Choroid plexus epithelial cell (primary cell): ENCODE data around the gene ARID2.

Source experiments
- DNase-seq: peaks from one replicate; pipeline ENCODE4 v3.0.0-alpha.2; 2010; ENCODE audit warnings: low read depth
- H3K4me3 ChIP-seq: 2 replicates; pipeline ENCODE4 v1.5.1; 2011; ENCODE audit warnings: low read depth, mild to moderate bottlenecking, control low read depth, low read length, moderate library complexity
- CTCF ChIP-seq: conservative IDR thresholded peaks from 2 replicates; pipeline ENCODE4 v1.5.1; 2011; ENCODE audit warnings: low read depth, mild to moderate bottlenecking, control low read depth, inconsistent platforms, low read length, moderate library complexity

ARID2 gene

GRCh38 chr12:45912774-45913173 is 183.3 kb downstream of the ARID2 start:
- DNase-seq, result no peak
- H3K4me3 ChIP-seq, result no peak overlapping the region
- no peak for TF ChIP-seq CTCF

- H3K4me3 ChIP-seq, result no peak overlapping the region
- DNase-seq, result no peak
- no peak for TF ChIP-seq CTCF
These were observed 184.1 kb downstream of the ARID2 start for GRCh38 chr12:45913631-45914030.

- no peak overlapping the region for H3K4me3 ChIP-seq
- TF ChIP-seq CTCF, result no peak
- DNase-seq, result peak; percentile 77
These were observed 184.6 kb downstream of the ARID2 start for GRCh38 chr12:45914090-45914489.

GRCh38 chr12:45915405-45915804 is 185.9 kb downstream of the ARID2 start:
- DNase-seq, result no peak
- TF ChIP-seq CTCF, result no peak
- H3K4me3 ChIP-seq, result no peak overlapping the region

GRCh38 chr12:45918818-45919217 is 189.3 kb downstream of the ARID2 start:
- H3K4me3 ChIP-seq, result no peak overlapping the region
- DNase-seq, result no peak
- no peak for TF ChIP-seq CTCF

- TF ChIP-seq CTCF, result no peak
- H3K4me3 ChIP-seq, result no peak overlapping the region
- DNase-seq, result no peak
These were observed 198.8 kb downstream of the ARID2 start for GRCh38 chr12:45928309-45928708.

- no peak for TF ChIP-seq CTCF
- DNase-seq, result no peak
- H3K4me3 ChIP-seq, result no peak overlapping the region
These were observed 200.9 kb downstream of the ARID2 start for GRCh38 chr12:45930369-45930768.
